AG04450 (cell line): Measurements from ENCODE around the gene ARMC9. TPM values are rescaled to one million over a fixed set of nuclear protein-coding genes. Genes with fewer than 3 reads are reported as not detected.

Source experiments
- CTCF ChIA-PET: fragments of 300-600, 350-600 bp; formaldehyde crosslinking; extraction: SDS; loops from one replicate; lab custom pipeline; 2022; ENCODE audit warnings: antibody characterized with exemption, inconsistent platforms; lab: Charles Lee
- POLR2A ChIA-PET: fragments of 350-600 bp; formaldehyde crosslinking; extraction: SDS; loops from one replicate; lab custom pipeline; 2021; ENCODE audit warnings: antibody characterized with exemption, inconsistent platforms; lab: Yijun Ruan, JAX
- DNase-seq: peaks from one replicate; pipeline ENCODE4 v3.0.0-alpha.2; 2011; ENCODE audit warnings: low read depth, low spot score
- H3K27ac ChIP-seq: one replicate; pipeline ENCODE4 v1.5.1; 2012; ENCODE audit warnings: low read depth, low read length, control low read depth
- H3K27me3 ChIP-seq: one replicate; pipeline ENCODE4 v1.6.0; 2012; ENCODE audit warnings: low read length; ENCODE audit not compliant: control insufficient read depth, insufficient read depth
- H3K4me3 ChIP-seq: 2 replicates; pipeline ENCODE4 v1.5.1; 2011; ENCODE audit warnings: mild to moderate bottlenecking, low read depth, low read length, control low read depth
- H3K9me3 ChIP-seq: 2 replicates; pipeline ENCODE4 v1.5.1; 2012; ENCODE audit warnings: low read length; ENCODE audit not compliant: control insufficient read depth, insufficient read depth
- CTCF ChIP-seq: IDR thresholded peaks from 2 replicates; pipeline ENCODE4 v1.5.1; 2011; ENCODE audit warnings: low read depth, low read length, control low read depth, inconsistent platforms
- polyA plus RNA-seq: library from polyadenylated mRNA; depleted of rRNA; stranded (reverse); fragments of >200 nt; gene quantifications from 2 replicates; pipeline ENCODE4 v1.2.3, GENCODE V29; 2011

ARMC9 gene
- polyA plus RNA-seq, 1 experiment = 49.4 TPM

- no peaks in the 10 kb centered on the region for H3K27me3 ChIP-seq
- peaks cover 32% of the 10 kb centered on the region for H3K9me3 ChIP-seq
- H3K27ac ChIP-seq = no peak overlapping the region
- no peak for TF ChIP-seq CTCF
- no peak for DNase-seq
- ChIA-PET POLR2A (no interaction called here), CTCF (no interaction called here)
- H3K4me3 ChIP-seq = no peak overlapping the region
These were observed 182.8 kb downstream of the ARMC9 start for GRCh38 chr2:231380991-231381847.

GRCh38 chr2:231382116-231382515, 183.7 kb downstream of the ARMC9 start:
- Histone ChIP-seq H3K9me3 (peaks cover 36% of the 10 kb centered on the region), H3K27ac (no peak overlapping the region), H3K4me3 (no peak overlapping the region), H3K27me3 (no peaks in the 10 kb centered on the region)
- CTCF ChIA-PET = no interaction called here
- no peak for TF ChIP-seq CTCF
- no peak for DNase-seq
- POLR2A ChIA-PET = no interaction called here

GRCh38 chr2:231383416-231384108, 185.1 kb downstream of the ARMC9 start:
- H3K4me3 ChIP-seq = no peak overlapping the region
- DNase-seq = no peak
- no peak overlapping the region for H3K27ac ChIP-seq
- TF ChIP-seq CTCF = no peak
- ChIA-PET CTCF (no interaction called here), POLR2A (no interaction called here)
- no peaks in the 10 kb centered on the region for H3K27me3 ChIP-seq
- H3K9me3 ChIP-seq = peaks cover 36% of the 10 kb centered on the region

GRCh38 chr2:231384109-231384435, 185.6 kb downstream of the ARMC9 start:
- Histone ChIP-seq H3K27me3 (no peaks in the 10 kb centered on the region), H3K9me3 (peaks cover 36% of the 10 kb centered on the region), H3K27ac (no peak overlapping the region), H3K4me3 (no peak overlapping the region)
- DNase-seq = no peak
- CTCF ChIA-PET = no interaction called here
- POLR2A ChIA-PET = no interaction called here
- no peak for TF ChIP-seq CTCF

- DNase-seq = no peak
- Histone ChIP-seq H3K4me3 (no peak overlapping the region), H3K27me3 (peaks cover under 1% of the 10 kb centered on the region), H3K9me3 (peaks cover 36% of the 10 kb centered on the region), H3K27ac (no peak overlapping the region)
- POLR2A ChIA-PET = no interaction called here
- CTCF ChIA-PET = no interaction called here
- TF ChIP-seq CTCF = no peak
These were observed 186.5 kb downstream of the ARMC9 start for GRCh38 chr2:231384970-231385369.
